DLD1 (cell line): ENCODE results near the gene SSBP2.
"Not testable (repeated sequence)": the region's sequence is repeated elsewhere in the genome, so short reads cannot be mapped to it uniquely, and the experiment has no call there.

Experiments used
- in situ Hi-C: cut with HindIII; loops from 2 replicates; pipeline ENCODE4 v1.10.0; 2017; ENCODE audit warnings: low sequenced_read_pairs

The SSBP2 gene

DNA sequence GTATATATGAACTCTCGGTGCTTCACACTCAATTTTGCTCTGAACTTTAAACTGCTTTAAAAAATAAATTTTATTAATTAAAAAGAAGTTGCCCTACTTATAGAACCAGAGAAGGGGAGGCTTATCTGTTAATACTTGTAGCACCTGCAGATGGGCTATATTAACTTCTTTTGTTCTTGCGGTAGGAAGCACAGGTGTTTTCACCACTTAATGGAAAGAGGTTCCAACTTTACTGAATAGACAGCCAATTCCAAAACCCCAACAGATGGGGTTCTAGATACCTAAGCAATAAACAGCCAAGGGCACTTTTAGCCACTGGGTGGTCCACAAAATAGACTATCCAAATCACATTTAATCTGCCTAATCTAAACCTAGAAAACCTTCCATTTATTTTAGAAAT lies 65.4 kb downstream of the SSBP2 start:
- in situ Hi-C loops = no loop called here

DNA sequence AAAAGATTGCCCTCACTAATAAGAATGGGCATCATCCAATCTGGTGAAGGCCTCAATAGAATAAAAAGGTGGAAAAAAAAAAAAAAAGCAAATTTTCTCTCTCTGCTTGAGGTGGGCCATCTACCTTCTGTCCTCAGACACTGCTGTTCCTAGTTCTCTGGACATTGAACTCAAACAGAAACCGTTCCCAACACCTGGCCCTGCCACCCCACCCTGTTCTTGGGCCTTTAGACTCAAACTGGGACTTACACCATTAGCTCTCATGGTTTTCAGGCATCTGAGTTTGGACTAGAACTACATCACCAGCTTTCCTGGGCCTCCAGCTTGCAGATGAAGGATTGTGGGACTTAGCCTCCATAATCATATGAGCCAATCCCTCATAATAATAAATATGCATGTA lies 71.0 kb downstream of the SSBP2 start:
- in situ Hi-C loops = no loop called here

GRCh38 chr5:81675420-81675819 lies 75.5 kb downstream of the SSBP2 start:
- in situ Hi-C loops = no loop called here

DNA sequence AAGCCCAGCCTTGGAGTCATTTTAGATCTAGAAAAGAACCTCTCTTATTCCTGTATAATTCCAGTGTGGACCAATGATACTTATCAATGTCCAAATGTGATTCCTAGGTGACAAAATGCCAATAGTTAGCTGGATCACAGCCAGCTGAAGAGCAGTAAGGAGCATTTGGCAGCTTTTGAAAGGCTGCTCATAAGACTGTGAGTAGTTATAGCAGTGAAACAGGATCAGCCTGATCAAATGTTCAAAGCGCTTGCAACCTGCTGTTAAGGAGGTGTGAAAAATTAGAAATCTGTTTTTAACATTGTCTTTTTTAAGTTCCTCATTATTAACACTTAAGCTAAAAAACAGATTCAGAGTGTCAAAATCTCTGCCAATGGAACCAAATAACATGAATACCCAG lies 85.1 kb downstream of the SSBP2 start:
- in situ Hi-C loops = no loop called here

GRCh38 chr5:81660624-81661023 lies 90.3 kb downstream of the SSBP2 start:
- in situ Hi-C loops = not testable (repeated sequence)

GRCh38 chr5:81657386-81657785 lies 93.5 kb downstream of the SSBP2 start:
- in situ Hi-C loops = no loop called here

GRCh38 chr5:81656783-81657182 lies 94.1 kb downstream of the SSBP2 start:
- in situ Hi-C loops = no loop called here

DNA sequence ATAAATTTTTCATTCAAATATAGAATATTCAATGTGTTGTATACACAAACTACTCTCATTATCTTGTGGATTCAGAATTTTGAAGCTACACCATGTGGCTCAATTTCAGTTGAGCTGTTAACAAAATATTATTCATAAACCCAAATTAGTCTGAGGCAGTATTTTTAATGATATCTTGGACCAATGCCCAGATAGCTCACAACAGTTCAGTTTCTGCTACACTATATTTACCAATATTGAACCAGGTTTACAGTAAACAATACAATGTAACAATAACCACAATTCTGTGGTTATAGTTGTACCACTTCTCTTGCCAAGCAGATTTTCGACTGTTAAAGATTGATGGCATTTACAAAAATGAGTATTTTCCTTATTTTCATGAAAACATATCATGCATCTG lies 99.9 kb downstream of the SSBP2 start:
- in situ Hi-C loops = no loop called here

- in situ Hi-C loops = no loop called here
These were observed 104.4 kb downstream of the SSBP2 start for GRCh38 chr5:81646469-81646995.

DNA sequence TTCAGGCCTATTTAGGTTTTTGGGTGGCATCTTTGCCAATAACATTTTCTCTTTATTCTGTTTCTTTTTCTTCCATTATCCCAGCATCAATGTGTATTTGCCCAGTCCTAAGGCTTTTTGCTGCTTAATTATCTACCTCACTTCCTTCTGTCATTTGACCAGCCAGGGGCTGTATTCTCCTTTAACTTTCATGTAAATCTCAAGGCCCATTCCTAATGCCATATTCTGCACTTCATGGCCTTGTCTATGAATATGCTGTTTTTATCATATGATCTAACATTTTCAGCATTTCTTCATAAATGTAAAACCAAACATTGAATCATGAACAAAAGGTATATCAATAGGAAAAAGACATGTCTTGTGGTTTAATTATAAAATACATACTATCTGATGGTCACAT lies 108.7 kb downstream of the SSBP2 start:
- in situ Hi-C loops = no loop called here

DNA sequence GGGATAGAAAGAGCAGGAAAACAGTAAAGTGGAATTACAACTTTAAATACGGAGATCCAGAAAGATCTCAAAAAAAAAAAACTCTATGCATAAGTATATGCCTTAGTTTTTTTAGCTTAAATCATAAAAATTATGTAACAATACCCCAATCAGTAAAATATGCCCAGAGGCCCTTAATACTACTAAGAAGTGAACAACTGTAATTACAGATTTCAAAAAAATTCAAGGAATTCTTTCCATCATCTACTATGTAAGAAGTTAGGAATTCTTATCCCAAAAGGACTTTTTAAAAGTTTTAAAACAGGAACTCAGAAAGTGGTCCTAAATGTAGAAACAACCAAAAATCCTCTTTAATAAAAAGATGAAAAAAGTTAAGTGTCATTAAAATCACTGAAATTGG lies 111.3 kb downstream of the SSBP2 start:
- in situ Hi-C loops = no loop called here

DNA sequence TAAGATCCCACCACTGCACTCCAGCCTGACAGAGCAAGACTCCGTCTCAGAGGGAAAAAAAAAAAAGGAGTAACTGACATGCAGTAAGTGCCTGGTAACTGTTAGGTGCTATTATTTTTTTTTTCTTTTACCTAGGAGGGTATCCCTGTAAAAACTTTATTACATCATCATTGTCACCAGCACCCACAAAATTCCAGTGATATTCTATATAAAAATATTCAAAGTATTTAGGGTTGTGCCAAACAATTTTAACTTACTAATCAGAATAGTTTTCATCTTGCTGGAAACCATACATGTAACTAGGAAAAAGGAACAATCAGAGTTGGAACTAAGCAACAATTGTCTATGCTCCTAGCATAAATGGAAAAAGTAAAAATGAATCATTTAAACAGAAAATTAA lies 112.4 kb downstream of the SSBP2 start:
- in situ Hi-C loops = no loop called here

DNA sequence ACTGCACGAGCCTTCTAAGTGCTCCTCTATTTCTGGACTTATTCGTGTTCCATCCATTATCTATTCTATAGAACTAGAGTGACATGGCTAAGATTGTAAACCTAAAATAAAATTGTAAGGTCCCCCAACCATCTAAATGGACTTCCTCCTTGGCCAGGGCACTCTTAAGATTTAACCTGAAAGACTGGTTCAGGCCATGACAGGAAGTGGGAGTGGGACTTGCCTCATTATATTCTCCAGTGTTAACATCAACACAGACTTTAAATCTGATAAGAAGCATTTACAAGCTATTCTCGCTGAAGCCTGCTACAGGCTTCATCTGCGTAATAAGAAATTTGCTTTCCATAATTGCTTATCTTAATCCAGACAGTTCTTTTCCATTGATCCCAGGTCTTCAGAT lies 117.0 kb downstream of the SSBP2 start:
- in situ Hi-C loops = no loop called here

DNA sequence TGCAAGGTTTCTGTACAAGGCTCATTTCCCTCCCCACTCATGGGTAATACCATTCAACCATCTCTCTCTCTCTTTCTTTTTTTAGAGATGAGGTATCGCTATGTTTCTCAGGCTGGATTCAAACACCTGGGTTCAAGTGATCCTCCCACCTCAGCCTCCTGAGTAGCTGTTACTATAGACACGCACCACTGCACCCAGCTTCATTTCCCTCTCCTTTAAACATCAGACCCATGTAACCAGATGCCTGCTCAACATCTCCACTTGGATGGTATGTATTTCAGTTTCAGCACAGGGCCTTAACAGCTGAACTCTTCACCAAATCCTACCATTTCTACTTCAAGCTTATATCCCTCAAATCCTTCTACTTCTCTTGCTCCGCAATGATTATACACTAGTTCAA lies 117.4 kb downstream of the SSBP2 start:
- in situ Hi-C loops = no loop called here

GRCh38 chr5:81632679-81633078 lies 118.2 kb downstream of the SSBP2 start:
- in situ Hi-C loops = no loop called here

DNA sequence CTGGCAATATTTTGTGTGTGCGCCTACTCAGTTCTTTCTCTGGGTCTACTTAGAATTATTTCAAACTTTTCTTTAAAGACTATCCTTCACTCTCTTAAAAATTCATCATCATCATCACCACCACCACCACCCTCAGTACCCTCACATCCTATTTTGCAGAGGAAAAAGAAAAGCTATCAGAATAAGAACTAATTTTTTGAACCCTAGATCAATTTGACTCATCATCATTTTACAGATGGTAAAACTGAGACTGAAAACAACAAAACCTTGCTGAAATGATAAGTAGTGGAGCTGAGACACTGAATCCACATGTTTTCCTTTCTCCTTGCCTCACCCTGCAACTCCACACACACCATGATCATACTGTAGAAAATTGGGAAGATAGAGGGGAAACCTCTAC lies 119.3 kb downstream of the SSBP2 start:
- in situ Hi-C loops = no loop called here

- in situ Hi-C loops = no loop called here
These were observed 119.8 kb downstream of the SSBP2 start for GRCh38 chr5:81631124-81631523.

DNA sequence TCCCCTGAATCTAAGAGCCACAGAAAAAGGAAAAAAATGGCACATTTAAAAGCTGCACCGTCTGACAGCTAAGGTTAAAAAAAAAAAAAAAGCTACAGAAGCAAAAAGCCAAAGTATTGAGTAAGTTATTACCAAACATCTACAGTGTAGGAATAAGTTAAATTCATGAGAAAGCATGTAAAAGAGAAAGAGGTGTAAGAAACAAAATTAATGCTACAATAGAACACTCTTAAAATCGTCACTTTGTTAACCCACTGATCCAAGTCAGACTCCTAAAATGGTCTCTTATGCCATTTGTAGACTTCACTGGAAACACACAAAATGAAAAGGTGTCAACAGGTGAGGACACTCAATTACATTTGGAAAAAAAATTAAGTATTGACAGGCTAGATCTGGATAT lies 120.2 kb downstream of the SSBP2 start:
- in situ Hi-C loops = no loop called here

DNA sequence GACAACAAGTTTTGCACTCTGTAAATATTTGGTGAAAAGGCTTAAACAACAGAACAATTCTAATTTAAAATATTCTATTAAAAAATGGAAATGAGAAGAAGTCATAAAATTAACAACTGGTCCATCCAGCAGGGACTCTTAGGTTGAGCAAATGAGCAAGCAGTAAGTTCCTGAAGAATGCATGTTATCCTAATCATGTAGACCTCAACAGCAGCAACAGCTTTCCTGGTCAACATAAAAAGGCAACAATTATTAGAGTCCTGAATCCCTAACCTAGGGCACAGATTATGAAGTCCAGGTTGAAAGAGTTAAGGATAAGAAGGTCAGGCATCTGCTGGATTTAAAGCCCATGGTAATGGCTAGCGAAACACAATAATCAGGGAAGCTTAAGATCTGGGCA lies 120.9 kb downstream of the SSBP2 start:
- in situ Hi-C loops = no loop called here

DNA sequence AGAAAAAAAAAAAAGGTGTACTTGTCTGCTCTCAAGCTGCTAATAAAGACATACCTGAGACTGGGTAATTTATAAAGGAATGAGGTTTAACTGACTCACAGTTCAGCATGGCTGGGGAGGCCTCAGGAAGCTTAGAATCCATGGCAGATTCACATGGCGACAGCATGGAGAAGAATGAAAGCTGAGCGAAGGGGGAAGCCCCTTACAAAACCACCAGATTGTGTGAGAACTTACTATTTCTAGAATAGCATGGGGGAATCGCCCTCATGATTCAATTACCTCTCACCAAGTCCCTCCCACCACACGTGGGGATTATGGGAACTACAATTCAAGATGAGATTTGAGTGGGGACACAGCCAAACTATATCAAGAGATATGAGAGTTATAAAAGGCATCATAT lies 122.8 kb downstream of the SSBP2 start:
- in situ Hi-C loops = not testable (repeated sequence)

- in situ Hi-C loops = no loop called here
These were observed 124.4 kb downstream of the SSBP2 start for GRCh38 chr5:81626524-81626923.

DNA sequence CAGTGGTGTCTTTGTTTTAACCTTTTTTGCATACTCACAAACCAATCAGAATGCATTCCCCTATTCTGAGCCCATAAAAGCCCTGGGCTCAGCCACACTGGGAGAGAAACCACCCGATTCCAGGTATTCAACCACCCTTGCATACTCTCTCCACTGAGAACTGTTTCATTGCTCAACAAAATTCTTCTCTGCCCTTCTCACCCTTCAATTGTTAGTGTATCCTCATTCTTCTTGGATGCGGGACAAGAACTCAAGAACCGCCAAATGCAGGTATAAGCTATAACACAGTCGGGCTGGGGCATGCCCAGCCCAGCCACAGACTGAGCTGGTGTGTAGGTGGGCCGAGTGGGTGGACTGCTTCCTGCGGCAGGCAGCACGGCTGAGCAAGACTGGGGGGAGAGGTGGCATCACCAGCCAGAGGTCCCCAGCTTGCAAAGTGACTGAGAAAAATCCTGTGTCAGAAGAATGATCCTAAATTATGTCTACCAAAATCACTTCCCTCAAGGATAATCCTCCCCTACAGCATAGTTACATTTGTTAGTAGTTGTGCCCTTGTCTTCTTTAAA lies 141.0 kb downstream of the SSBP2 start:
- in situ Hi-C loops = no loop called here

GRCh38 chr5:81608976-81609375 lies 141.9 kb downstream of the SSBP2 start:
- in situ Hi-C loops = no loop called here
